Endometrial microvascular endothelial cells (primary cell): ENCODE measurements around the gene FAM163A. TPM values are rescaled to one million over a fixed set of nuclear protein-coding genes. Genes with fewer than 3 reads are reported as not detected.

Experiments used
- total RNA-seq: library from RNA; depleted of rRNA; stranded (reverse); fragments of >200 nt; gene quantifications from one replicate; pipeline ENCODE4 v1.2.3, GENCODE V29; 2015; ENCODE audit errors: inconsistent ontology term

FAM163A gene
- total RNA-seq, 1 donor from 2014 or later, result 0.19 TPM

Other genes starting within 250 kb of the FAM163A start
- gene NPHS2, start 167.3 kb upstream of the FAM163A start, total RNA-seq, result not detected
- not detected for gene TDRD5, start 151.5 kb upstream of the FAM163A start, total RNA-seq
- gene TOR1AIP2, start 134.5 kb downstream of the FAM163A start, total RNA-seq, result 104 TPM
- 50.2 TPM for gene TOR1AIP1, start 139.0 kb downstream of the FAM163A start, total RNA-seq
- 28.1 TPM for gene CEP350, start 211.5 kb downstream of the FAM163A start, total RNA-seq